G401.6 (cell line): ENCODE measurements around the gene FAF1.
"Not testable (repeated sequence)": the region's sequence is repeated elsewhere in the genome, so short reads cannot be mapped to it uniquely, and the experiment has no call there.

Experiments
- FAIRE-seq: peaks from 2 replicates; lab custom pipeline; 2012; peaks lifted over from hg19 to GRCh38; lab: Jason Lieb, UNC

FAF1 gene

DNA sequence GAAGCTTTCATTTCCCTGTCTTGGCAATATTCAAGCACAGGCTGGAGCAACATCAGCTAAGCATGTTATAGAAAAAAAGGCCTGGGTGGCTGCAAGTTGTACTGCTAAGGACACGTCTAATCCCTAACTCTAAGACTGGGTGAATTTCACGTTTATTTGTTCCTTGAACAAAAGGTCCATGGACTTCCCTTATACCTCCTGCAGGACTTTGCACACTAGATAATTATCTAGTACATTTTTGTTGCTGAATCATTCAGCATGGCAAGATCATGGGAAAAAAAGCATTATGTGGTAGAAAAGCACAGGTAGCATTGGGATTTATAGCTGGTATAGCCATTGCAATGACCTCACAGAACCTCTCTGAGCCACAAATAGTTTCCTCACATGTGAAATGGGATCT is 406.1 kb downstream of the FAF1 start:
- no peak for FAIRE-seq

DNA sequence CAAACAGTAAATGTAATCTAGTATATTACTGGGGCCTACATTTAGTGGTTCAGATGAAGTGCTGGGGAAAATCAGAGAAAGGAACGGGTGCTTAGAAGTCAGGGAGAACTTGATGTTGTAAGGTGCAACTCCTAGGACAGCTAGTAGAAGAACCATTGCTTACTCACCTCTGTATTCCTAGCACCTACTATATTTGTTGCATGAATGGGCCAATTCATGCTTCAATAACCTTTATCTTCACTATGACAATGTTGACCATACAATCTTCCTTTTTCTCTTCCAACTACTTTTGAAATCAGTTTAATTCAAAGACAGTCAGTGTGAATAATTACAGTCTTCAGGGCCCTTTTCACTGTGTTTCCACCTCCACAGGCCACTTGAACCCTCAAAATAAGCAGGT is 411.8 kb downstream of the FAF1 start:
- no peak for FAIRE-seq

DNA sequence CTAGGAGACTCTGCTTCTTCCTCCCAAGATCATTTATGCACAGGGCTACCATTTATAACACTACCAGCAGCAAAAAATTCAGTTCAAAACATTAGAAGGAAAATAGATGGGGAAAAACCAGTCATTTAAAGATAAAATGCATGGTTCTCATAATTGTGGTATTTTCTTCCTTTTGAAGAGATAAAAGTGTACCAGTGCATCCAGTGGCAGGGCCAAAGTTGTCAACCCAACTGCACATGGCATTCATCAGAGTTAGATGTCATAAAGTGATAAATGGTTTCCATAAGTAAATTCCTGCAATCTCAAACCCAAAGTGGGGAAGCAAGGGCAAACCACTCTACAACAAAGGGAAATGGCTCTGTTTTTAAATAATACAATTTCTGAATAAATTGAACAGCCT is 417.7 kb downstream of the FAF1 start:
- no peak for FAIRE-seq

DNA sequence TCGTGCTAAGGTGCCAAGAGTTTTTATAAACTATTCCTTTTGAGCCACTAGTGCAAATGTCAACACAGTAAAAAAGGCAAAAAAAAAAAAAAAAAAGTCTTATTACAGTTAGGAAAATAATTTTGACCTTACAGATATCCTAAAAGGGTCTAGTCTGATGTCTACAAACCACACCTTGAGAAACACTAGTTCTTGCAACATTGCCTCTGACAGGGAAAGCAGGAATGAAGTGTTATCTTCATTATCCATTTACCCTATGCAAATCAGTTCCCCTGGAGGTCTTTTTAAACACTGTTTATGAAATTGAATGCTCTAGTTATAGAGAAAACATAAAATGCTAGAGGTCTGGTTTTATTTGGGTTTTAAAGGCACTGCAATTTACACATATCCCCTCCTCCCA is 421.6 kb downstream of the FAF1 start:
- FAIRE-seq: no peak

DNA sequence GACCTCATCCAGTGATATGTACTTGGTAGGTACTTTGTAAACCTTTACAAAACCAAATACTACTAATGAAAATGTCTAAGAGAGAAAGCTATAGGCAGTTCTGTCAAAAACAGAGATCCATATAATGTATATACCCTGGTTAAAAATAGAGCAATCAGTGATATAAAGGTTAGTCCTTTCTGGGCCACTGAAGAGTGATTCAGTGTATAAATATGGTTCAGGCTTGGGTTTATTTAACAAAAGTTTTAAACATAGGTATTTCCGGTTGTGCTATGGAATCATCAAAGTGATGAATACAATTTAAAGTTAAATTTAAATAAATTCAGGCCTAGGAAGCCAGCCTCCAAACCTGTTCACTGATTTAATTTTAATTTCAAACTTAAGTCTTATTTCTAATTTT is 428.5 kb downstream of the FAF1 start:
- no peak for FAIRE-seq

DNA sequence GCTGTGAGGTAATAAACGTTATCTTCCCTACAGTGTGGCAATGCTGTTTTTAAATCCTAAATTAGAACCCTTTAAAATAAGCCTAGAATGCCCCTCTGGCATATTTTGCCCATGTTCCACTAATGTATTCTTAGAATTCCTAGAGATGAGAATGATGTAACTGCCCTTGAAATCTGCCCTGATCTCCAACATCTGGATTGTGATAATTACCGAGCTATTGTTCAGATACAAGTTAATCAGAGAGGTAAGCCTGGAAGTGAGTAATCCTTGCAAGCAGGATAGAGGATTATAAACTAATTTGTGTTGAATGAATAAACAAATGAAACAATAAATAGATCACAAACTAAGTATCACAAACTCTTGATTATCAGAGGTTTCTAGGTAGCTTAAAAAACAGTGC is 429.0 kb downstream of the FAF1 start:
- FAIRE-seq: no peak

DNA sequence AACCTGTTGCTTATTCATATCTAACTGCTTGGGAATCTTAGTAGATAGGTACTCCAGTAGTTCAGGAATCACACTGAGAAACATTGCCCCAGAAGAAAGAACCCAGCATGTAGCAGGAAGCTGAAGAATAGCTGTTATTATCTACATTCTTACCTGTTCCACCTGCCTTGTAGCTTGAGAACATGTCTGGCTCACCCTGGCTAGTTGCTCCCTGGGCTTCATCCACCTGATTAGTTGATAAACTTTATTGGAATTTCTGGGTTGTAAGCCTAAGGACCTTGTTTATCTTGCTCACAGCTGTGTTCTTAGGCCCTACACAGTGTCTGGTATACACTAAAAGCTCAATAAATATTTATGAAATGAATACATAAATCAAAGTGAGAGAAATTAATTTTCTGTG is 430.6 kb downstream of the FAF1 start:
- FAIRE-seq: no peak

DNA sequence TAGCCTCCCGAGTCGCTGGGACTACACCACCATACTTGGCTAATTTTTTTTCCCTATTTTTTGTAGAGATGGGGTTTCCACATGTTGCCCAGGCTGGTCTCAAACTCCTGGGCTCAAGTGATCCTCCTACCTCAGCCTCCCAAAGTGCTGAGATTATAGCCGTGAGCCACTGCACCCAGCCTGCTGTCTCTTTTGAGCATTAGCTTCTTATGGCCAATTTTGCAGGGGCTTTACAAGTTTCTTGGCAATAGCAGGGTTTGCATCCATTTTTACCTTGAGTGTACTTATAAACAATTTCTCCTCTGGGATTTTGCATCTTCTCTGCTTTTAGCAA is 432.1 kb downstream of the FAF1 start:
- FAIRE-seq: not testable (repeated sequence)

DNA sequence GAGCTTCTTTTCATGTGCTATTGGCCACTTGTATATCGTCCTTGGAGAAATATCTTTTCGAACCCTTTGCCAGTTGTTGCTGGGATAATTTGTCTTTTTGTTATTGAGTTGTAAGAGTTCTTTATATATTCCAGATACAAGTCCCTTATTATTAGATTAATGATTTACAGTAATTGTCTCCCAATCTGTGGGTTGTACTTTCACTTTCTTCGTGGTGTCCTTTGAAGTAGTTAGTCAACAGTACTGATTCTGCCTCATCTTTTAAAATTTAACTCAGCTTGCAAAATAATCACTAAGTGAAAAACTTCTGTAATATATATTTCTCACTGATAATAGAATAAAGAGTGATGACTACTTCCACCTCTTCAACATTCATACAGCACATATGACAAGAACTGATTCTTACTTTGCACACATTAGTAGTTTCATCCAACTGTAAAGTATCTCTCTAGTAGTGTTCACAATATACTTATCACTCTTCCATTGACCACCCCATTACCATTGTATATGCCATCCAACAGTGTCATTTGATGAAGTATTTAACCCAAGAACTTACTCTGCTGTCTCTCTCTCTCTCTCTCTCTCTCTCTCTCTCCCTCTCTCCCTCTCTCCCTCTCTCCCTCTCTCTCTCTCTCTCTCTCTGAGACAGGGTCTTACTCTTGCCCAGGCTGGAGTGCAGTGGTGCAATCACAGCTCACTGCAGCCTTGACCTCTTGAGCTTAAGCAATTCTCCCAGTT is 432.6 kb downstream of the FAF1 start:
- FAIRE-seq: no peak

DNA sequence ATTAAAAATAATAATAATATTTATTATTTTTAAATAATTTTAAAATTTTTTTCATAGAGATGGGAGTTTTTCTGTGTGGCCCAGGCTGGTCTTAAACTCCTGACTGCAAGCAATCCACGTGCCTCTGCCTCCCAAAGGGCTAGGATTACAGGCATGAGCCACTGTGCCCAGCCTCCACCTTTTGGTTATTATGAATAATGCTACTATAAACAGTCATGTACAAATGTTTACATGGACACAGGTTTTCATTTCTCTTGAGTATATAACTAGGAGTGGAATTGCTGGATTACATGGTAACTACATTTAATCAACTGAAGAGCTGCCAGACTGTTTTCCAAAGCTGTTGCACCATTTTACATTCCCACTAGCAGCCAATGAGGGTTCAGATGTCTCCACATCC is 433.6 kb downstream of the FAF1 start:
- no peak for FAIRE-seq

DNA sequence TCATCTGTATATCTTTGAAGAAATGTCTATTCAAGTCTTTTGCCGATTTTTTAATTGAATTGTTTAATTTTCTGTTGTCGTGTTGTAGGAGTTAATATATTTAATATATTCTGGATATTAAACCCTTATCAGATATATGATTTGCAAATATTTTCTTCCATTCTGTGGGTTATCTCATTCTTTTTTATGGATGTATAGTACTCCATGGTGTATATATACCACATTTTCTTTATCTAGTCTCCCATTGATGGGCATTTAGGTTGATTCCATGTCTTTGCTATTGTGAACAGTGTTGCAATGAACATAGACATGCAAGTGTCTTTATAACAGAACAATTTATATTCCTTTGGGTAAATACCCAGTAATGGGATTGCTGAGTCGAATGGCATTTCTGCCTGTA is 436.5 kb downstream of the FAF1 start:
- FAIRE-seq: no peak

DNA sequence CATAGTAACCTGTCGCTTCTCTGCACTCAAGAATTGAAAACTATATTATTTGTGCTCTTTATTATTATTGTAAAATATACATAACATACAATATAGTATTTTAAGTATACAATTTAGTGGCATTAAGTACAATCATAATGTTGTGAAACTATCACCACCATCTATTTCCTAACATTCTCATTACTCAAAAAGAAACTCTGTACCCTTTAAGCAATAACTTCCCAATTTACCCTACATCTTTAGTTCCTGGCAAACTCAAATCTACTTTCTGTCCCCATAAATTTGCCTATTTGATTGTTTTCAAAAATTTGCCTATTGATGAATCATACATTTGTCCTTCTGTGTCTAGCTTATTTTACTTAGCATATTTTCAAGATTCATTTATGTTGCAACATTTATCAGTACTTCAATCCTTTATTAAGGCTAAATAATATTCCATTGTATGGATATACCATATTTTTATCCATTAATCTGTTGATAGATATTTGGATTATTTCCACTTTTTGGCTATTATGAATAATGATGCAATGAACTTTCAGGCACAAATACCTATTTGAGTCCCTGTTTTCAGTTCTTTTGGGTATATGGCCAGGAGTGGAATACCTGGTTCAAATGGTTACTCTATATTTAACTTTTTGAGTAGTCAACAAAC is 437.2 kb downstream of the FAF1 start:
- no peak for FAIRE-seq

DNA sequence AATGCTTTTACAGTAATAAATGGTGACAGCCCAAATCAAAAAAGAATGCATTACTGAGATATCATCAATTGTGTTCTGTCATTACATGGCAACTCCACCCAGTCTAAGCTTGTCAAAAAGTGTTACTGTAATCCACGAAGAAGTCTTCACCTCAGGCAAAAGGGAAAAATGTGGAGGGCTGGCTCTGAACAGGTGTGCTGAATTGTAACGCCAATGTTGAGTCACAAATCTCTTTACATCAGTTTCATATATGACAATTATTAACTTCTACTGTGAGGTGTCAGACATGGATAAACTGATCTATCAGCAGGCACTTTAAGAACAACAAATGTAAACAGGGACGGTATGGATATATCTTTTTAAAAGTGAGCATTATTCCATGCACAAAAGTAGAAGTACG is 438.4 kb downstream of the FAF1 start:
- no peak for FAIRE-seq

DNA sequence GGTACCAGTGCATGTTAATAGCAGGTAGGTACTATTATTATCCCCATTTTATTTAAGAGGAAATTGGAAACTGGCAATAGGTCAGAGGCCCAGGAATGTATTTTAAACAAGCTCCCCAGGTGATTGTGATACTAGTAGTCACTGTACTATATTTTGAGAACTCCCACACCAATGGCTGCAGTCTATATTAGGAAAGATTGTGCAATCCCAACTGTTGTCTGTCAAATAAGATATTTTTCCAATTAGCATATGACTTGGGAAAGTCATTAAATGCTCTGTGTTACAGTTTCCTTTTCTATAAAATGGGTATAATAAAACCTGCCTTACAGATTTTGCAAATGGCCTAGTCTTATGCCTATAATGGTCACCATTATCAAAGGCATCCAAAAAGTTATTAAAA is 442.6 kb downstream of the FAF1 start:
- FAIRE-seq: no peak

DNA sequence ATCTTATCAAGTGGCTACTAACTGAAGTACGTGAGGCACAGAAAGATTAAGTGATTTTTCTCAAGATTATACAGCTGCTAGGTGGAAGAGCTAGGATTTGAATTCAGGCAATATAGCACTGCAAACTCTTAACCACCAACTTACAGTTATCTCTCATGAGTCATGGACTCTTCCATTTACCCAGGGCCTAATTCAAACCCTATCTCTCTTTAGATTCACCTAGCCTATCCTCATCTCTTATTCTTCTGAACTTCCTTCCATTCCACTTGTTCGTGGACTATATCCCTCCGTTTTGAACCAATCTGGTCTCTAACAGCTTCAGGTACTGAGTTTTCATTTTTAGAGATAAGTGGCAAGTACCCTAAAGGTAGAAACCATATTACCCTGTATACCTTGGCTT is 444.0 kb downstream of the FAF1 start:
- FAIRE-seq: no peak

DNA sequence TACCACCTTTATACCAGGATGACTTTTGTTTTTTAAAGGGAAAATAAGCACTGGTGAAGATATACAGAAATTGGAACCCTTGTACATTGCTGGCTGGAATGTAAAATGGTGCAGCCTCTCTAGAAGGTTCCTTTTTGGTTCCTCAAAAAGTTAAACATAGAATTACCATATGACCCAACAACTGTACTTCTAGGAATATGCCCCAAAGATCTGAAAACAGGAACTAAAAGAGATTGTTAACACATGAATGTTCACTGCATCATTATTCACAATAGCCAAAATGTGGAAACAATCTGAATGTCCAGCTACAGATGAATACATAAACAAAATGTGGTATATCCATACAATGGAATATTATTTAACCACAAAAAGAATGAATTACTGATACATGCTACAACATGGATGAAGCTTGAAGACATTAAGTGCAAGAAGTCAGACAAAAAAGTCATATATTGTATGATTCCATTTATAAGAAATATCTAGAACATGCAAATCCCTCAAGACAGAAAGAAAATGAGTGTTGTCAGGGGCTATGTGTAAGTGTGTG is 452.0 kb downstream of the FAF1 start:
- no peak for FAIRE-seq

DNA sequence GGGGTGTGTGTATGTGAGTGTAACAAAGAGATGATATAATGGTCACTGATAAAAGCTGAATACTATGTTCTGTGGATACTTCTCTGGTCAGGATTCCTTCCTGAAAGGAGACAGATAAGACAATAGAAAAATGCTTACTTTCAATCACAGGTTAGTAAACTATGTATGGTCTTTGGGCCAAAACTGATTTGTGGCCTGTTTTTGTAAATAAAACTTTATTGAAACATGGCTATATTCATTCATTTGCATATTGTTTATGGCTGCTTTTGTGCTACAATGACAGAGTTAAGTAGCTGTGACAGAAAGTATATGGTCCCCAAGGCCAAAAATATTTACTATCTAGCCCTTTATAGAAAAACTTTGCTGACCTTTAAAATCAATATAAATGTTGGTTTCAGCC is 454.6 kb downstream of the FAF1 start:
- no peak for FAIRE-seq

DNA sequence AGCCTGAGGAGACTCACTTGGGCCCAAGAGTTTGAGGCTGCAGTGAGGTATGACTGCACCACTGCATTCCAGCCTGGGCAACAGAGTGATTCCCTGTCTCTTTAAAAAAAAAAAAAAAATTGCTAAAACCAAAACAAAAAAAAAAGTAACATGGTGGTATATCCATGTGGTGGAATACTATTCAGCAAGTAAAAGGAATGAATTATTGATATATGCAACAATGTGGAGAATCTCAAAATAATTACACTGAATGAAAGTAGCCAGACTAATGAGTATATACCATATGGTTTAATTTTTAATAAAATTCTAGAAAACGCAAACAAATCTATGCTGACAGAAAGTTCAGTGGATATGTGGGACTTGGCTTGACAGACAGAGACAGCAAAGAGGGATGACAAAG is 456.6 kb downstream of the FAF1 start:
- FAIRE-seq: no peak

DNA sequence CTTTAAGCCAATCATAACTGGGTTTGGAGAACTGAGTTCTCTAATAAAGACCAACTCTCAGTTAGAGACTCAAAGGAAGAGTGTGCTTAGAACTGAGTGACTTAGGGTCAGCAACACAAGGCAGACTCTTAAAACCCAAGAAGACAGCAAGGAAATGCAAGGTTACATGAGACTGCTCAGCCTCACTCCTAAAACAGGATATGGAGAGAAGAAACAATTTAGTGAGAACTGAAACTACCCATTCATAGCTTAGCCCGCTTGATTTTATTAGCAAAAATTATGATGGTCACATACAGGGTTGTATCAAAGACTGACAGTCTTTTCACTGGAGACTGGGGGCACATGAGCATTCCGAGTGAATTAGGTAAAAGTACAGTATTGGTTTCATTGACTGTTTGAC is 457.9 kb downstream of the FAF1 start:
- FAIRE-seq: no peak

DNA sequence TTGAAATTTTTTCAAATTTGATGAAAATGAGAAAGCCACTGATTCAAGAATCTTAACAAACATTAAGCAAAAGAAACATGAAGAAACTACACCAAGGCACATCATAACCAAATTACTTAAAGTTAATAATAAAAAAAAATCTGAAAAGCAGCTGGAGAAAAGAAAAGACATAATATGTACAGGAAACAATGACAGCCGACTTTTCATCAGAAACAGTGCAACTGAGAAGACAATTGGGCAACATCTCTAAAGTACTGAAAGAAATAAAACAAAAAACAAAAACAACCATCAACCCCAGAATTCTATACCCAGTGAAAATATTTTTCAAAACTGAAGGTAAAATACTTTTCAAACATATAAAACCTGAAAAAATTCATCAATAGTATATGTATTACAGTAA is 463.1 kb downstream of the FAF1 start:
- no peak for FAIRE-seq

DNA sequence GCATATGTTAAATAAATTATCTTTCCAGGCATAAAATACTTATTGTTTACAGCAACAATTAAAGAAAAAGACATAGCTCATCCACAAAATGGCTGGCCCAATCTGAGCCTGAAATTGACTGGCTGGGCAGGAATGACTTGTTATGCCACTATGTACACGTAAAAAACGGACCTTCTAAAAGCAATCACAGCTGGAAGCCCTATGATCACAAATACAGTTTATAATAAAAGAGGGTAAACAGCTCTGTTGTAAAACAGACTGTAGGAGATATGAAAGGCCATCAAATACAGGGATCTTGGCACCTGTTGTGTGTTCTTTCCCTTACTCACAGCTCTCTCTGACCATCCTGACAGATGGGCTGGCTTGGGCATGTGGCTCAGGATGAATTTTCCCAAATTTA is 466.4 kb downstream of the FAF1 start:
- FAIRE-seq: no peak

DNA sequence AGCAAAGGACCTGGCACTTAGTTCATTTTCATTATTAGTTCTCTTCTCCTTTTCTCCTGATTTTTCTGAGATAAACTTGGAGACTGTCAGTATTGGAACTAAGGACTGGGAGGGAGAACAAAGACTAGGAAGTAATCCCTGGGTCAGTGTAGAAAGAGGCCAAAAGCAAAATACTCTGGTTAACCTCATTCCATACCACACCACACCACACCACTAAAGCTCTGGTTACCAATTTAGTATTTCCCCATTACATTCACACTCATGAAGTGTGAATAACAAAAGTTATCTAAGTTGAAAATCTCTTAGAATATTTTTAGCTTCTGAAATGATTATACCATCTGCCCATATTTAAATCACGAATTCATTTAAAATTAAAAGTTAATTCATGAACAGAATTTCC is 467.9 kb downstream of the FAF1 start:
- FAIRE-seq: no peak

DNA sequence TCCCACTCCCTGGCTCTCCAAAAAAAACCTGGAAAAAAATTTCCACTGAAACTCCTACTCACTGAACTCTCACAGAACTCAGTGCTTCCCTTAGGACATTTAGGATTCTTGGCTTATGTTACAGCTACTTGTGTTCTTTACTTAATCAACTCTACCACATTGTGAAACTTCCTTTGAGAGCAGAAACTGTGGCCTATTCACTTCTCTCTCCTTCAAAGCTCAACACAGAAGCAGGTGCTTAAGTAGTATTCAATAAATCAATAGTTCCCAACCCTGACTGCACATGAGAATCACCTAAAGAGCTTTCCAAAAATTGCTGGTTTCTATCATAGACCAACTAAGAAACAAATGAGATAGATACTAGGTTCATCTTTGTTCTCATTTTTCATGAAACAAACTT is 468.9 kb downstream of the FAF1 start:
- no peak for FAIRE-seq

DNA sequence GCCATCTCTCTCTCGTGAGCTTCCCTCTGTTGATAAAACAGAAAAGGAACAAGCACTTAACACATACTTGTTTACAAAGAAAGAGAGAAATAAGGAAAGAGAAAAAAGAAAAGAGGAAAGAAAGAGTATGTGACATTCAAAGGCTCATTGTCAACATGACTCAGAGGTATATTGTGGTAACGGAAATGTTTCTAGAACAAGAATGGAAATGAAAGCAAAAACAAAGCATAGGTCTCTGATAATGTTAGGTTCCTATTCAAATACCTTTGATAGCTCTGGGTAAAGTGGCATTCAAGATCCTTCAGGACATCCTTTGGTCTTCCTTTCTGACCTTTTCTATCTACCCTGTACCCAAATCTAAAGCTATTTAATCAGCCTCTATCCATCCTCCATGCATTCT is 469.4 kb downstream of the FAF1 start:
- no peak for FAIRE-seq
